ENCODE data around the gene IRF2BP2. TPM values are rescaled to one million over a fixed set of nuclear protein-coding genes. Genes with fewer than 3 reads are reported as not detected.
A peak's percentile ranks its signal among the peaks of the same experiment; 100 is the strongest.

The IRF2BP2 gene
- total RNA-seq, 1 donor = 79.4 TPM

DNA sequence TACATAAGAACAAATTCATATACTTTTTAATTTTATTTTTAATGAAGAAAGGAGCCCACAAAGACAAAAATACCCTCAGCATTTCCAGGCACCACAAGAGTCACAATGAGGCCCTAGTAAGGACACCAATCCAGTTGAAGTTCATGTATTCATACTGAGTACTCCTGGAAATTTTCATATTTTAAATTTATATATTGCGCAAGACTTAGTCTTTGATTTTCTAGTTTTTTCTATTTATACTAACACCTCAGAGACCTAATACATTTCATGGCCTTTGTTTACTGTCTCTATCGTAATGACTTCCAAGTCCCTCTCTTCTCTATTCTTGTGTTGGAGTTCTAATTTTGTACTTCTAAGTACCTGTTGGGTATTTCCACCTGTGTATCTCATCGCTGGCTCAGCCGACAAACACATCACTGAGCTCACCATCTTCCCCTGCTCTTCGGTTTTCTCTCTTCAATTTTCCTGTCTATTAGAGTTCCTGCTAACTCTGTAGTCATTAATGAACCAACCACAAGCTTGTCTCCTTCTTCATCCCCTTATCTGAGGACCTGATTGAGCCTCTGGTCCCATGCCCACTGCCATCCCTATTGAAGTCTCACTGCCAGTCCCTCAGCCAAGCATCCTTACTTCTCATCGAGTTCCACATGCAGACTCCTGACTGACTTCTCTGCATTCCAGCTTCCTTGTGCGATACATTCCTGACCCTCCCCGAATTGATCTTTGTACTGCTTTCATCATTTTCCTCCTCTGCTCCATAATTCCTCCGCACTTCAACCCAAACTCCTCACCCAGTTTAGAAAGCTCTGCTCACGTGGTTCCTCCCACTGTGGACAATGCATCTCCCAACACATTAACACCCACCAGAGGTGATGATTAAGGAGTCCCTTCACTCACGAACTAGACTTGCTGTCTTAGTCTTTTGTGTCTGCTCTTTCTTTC, 17.3 kb upstream of the IRF2BP2 start:
- TF ChIP-seq, protein P1, sequence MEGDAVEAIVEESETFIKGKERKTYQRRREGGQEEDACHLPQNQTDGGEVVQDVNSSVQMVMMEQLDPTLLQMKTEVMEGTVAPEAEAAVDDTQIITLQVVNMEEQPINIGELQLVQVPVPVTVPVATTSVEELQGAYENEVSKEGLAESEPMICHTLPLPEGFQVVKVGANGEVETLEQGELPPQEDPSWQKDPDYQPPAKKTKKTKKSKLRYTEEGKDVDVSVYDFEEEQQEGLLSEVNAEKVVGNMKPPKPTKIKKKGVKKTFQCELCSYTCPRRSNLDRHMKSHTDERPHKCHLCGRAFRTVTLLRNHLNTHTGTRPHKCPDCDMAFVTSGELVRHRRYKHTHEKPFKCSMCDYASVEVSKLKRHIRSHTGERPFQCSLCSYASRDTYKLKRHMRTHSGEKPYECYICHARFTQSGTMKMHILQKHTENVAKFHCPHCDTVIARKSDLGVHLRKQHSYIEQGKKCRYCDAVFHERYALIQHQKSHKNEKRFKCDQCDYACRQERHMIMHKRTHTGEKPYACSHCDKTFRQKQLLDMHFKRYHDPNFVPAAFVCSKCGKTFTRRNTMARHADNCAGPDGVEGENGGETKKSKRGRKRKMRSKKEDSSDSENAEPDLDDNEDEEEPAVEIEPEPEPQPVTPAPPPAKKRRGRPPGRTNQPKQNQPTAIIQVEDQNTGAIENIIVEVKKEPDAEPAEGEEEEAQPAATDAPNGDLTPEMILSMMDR (IDR thresholded peaks at IDR 0.05; ENCODE audit: insufficient read depth, low read length) = no peak
- DNase-seq (ENCODE audit: low read depth) = peak; percentile 17
- no peak overlapping the region for H3K4me3 ChIP-seq (ENCODE audit: low read depth, low read length)

DNA sequence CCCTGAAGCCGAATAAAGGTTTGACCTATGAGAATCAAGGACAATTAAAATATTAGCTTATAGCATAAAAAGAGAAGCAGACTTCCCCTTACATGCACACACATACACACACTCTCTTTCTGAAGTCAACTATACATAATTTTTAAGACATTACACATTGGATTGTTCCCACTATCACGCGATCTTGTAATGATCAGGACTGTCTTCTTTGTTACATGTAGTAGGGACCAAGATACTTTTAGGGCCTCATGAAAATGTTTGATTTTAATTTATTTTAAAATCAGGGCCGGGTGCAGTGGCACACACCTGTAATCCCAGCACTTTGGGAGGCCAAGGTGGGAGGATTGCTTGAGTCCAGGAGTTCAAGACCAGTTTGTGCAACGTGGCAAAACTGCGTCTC, 16.4 kb upstream of the IRF2BP2 start:
- TF ChIP-seq, protein P1 (IDR thresholded peaks at IDR 0.05; ENCODE audit: insufficient read depth, low read length) = no peak
- DNase-seq (ENCODE audit: low read depth) = no peak
- no peak overlapping the region for H3K4me3 ChIP-seq (ENCODE audit: low read depth, low read length)

DNA sequence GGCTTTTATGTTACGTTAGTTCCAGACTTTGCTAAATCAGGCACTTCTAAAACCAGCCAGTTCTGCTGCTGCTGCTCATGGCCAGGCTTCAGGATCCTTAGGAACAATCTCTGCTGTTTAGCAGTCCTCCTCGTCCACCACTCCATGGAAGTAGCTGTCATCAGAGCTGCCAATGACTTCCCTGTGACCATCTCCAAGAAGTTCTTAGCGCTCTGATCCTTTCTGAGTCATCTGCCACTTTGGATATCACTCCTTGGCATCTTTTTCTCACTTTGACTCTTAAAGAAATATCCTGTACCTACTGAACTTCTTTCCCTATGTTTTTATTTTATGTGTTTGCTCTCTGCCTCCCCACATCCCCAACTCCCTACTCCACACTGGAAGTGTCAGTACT, 14.7 kb upstream of the IRF2BP2 start:
- TF ChIP-seq, protein P1 (IDR thresholded peaks at IDR 0.05; ENCODE audit: insufficient read depth, low read length) = no peak

DNA sequence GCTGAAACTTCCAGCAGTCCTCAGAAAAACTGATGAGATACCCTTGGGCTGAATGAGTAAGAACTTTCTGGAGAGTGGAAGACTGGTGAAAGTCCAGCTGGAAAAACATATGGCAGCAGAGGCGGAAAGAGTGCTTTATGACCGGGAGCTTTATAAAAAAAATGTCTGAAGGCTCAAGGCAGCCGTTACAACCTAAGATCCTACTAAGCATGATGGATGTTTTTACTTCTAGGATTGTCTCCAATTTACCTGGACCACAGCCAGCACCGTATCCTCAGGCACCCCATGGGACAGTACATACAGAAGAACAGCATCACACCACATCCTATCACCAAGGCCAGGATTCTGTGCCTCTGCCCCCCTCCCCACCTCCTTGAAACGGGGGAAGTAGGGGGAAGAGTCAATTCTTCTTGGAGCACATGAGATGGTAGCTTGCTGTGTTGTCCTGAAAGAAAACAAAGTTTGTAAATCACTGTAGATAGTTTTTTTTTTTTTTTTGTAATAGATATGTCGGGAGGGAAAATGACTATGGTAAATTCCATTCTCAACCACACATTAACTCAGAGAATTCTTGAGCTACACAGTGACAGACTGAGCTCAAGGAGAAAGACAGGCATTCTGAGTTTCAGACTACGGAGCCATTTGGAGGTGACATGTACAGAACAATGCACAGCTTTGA, 11.8 kb upstream of the IRF2BP2 start:
- DNase-seq (ENCODE audit: low read depth) = peak; percentile 90
- no peak overlapping the region for H3K4me3 ChIP-seq (ENCODE audit: low read depth, low read length)
- TF ChIP-seq, protein P1 (IDR thresholded peaks at IDR 0.05; ENCODE audit: insufficient read depth, low read length) = no peak

More for the DNA sequence above, 14.7 kb upstream of the IRF2BP2 start:
- peak; percentile 33 for DNase-seq (ENCODE audit: low read depth)
- H3K4me3 ChIP-seq (ENCODE audit: low read depth, low read length) = no peak overlapping the region

DNA sequence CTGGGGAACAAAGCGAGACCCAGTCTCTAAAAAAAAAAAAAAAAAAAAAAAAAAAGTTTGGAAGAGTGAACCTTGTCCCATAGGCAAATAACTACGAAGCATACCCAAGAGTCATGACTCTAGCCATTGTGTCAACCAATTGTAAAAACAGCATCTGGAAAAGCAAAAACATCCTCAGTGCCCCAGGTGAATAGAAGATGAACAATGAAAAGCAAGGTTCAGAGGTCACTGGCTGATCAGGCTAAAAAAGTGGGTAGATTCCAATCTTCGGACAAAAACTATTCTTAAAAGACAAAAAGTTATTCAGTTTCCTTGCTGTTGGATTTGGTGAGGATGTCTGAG, 11.1 kb upstream of the IRF2BP2 start:
- DNase-seq (ENCODE audit: low read depth) = no peak
- TF ChIP-seq, protein P1 (IDR thresholded peaks at IDR 0.05; ENCODE audit: insufficient read depth, low read length) = no peak
- no peak overlapping the region for H3K4me3 ChIP-seq (ENCODE audit: low read depth, low read length)

DNA sequence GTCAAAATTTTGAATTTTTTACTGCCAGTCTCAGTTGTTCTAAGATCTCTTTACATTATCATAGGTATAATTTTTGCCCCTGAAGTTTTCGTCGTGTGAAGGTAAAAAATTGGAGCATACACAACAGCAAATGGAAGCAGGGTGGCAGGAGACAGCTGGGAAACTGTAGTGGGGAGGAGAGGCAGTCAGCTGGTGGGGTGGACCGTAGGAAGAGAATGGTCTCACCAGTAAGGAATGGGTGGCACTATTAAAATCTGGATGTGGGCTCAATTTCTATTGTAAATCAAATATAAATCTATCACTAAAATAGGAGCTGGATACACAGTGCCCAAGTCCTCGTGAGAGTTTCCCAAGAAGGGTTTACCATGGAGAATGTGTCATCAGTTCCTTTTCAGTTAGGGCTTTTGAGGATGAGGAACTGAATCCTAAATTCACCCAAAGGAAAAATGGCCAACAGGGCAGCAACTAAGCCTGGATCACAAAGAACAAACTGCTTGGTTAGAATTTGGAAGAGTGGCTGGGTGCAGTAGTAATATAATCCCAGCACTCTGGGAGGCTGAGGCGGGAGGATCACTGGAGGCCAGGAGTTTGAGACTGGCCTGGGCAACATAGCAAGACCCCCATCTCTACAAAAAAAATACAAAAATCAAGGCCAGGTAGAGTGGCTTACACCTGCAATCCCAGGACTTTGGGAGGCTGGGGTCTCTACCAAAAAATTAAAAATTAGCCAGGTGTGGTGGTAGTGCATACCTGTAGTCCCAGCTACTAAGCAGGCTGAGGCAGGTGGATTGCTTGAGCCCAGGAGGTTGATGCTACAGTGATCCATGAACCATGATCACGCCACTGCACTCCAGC, 10.5 kb upstream of the IRF2BP2 start:
- TF ChIP-seq, protein P1 (IDR thresholded peaks at IDR 0.05; ENCODE audit: insufficient read depth, low read length) = no peak
- no peak overlapping the region for H3K4me3 ChIP-seq (ENCODE audit: low read depth, low read length)
- DNase-seq (ENCODE audit: low read depth) = peak; percentile 46
